ENCODE results near the gene LEP.

- TF ChIP-seq CTCF (IDR thresholded peaks at IDR 0.05) (no peak), POLR2A (IDR thresholded peaks at IDR 0.05) (no peak)
These were observed 30.2 kb upstream of the LEP start for GRCh38 chr7:128210590-128211570.
